Thyroid gland (tissue), 4 donors: ENCODE measurements around the gene CCAR1. TPM values are rescaled to one million over a fixed set of nuclear protein-coding genes. Genes with fewer than 3 reads are reported as not detected.

Source experiments
- DNase-seq, 2 donors: peaks; one replicate each; pipeline ENCODE4 v3.0.0-alpha.2; 2019
- H3K27ac ChIP-seq, 3 donors: fragments of 200-600 bp; sonication (generic); 1 replicate in 2 of 3; 2 replicates in 1 of 3; pipeline ENCODE4 v1.5.1; 2016 to 2019; ENCODE audit warnings: mild to moderate bottlenecking in 1 of 3, moderate library complexity in 1 of 3
- H3K27me3 ChIP-seq: fragments of 200-600 bp; sonication (generic); one replicate; pipeline ENCODE4 v1.5.1; 2019
- H3K36me3 ChIP-seq, 2 donors: fragments of 200-600 bp; sonication (generic); one replicate each; pipeline ENCODE4 v1.5.1; 2016 to 2019
- H3K4me1 ChIP-seq, 2 donors: fragments of 200-600 bp; sonication (generic); one replicate each; pipeline ENCODE4 v1.5.1; 2017 to 2019
- H3K4me3 ChIP-seq, 3 donors: fragments of 200-600 bp; sonication (generic); replicated peaks in 1 of 3; 1 replicate in 2 of 3; 2 replicates in 1 of 3; pipeline ENCODE4 v1.5.1; 2016; ENCODE audit warnings: mild to moderate bottlenecking in 1 of 3
- H3K9me3 ChIP-seq: fragments of 200-600 bp; sonication (generic); one replicate; pipeline ENCODE4 v1.5.1; 2017
- POLR2A ChIP-seq, 2 donors: fragments of 450-650 bp; IDR thresholded peaks; one replicate each; pipeline ENCODE4 v1.6.1; 2017; ENCODE audit warnings: antibody characterized with exemption in 2 of 2, mild to moderate bottlenecking in 2 of 2, moderate library complexity in 1 of 2
- WGBS, 2 donors: methylation state at CpG; one replicate each; pipeline ENCODE4 v1.1.5; 2017; 5-methylcytosine and 5-hydroxymethylcytosine counted together
- intact Hi-C: fragments of 100-400 bp; cut with DNase I; formaldehyde crosslinking; loops from one replicate; pipeline ENCODE4 v1.15.1; 2023
- total RNA-seq, 4 donors: library from RNA; depleted of rRNA; stranded (reverse); fragments of >200 nt; gene quantifications; one replicate each; pipeline ENCODE4 v1.2.3, GENCODE V29; 2016
- TF ChIP-seq, protein P1 (sequence below), 6 experiments: fragments of 200-600 bp in 3 of 6; fragments of 450-650 bp in 3 of 6; sonication (generic) in 3 of 6; IDR thresholded peaks; one replicate each; pipeline ENCODE4 v1.5.1; 2016 to 2019; ENCODE audit warnings: antibody characterized with exemption in 6 of 6, mild to moderate bottlenecking in 2 of 6, inconsistent platforms in 1 of 6, moderate library complexity in 1 of 6

CCAR1 gene
- total RNA-seq, 4 donors from 2014 or later: 65.6 to 95.3 (median 74.2) TPM

DNA sequence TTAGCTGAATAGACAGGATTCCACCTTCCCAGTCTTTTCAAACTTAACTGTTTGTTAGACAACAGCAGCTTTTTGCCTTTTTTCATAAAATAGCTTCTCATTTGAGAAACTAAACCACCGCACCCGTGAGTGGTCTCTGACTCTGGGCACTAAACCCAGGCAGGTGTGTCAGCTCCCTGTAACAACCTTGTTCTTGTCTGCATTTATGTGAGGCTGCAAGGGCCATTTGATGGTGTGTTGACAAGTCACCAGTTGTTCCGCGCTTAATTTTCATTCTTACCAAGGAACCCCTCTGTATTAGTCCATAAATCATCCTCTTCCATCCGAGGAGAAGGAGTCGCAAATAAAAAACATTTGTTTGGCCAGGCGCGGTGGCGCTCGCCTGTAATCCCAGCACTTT lies 107.8 kb downstream of the CCAR1 start:
- no peak for TF ChIP-seq POLR2A (IDR thresholded peaks at IDR 0.05)
- TF ChIP-seq, protein P1, sequence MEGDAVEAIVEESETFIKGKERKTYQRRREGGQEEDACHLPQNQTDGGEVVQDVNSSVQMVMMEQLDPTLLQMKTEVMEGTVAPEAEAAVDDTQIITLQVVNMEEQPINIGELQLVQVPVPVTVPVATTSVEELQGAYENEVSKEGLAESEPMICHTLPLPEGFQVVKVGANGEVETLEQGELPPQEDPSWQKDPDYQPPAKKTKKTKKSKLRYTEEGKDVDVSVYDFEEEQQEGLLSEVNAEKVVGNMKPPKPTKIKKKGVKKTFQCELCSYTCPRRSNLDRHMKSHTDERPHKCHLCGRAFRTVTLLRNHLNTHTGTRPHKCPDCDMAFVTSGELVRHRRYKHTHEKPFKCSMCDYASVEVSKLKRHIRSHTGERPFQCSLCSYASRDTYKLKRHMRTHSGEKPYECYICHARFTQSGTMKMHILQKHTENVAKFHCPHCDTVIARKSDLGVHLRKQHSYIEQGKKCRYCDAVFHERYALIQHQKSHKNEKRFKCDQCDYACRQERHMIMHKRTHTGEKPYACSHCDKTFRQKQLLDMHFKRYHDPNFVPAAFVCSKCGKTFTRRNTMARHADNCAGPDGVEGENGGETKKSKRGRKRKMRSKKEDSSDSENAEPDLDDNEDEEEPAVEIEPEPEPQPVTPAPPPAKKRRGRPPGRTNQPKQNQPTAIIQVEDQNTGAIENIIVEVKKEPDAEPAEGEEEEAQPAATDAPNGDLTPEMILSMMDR (IDR thresholded peaks at IDR 0.05): no peak
- DNase-seq: no peak
- Histone ChIP-seq H3K9me3 (no peaks in the 10 kb centered on the region), H3K27me3 (no peaks in the 10 kb centered on the region), H3K4me3 (no peak overlapping the region), H3K27ac (no peak overlapping the region), H3K4me1 (peaks cover 4 to 5% of the 10 kb centered on the region in 2 donors), H3K36me3 (no peaks in the 10 kb centered on the region)
- 91 to 94% methylated on average over 10 of the region's 10 CpGs for WGBS, 2 donors
- intact Hi-C loops: loop anchor here (5.0 kb wide), 1 partner anchor 68 kb away; no protein-coding TSS in a partner anchor

DNA sequence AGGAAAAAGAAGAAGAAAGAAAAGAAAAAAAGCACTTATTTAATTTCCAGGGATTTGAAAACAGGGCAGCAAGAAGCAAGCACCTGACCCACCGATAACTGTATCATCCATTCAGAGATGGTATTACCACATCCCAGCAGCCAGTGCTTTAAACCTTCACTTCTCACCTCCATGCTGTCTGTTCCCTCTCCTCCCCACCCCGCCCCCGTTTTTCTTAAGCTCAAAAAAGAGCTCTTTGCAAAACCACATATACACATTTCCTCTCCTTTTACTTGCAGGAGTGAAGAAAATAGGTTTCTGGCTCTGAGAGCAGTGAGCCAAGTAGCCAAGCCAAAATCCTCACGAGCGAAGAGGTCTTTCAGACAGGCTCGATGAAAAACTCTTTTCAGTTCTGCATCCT lies 108.5 kb downstream of the CCAR1 start:
- intact Hi-C loops: loop anchor here (5.0 kb wide), 1 partner anchor 68 kb away; no protein-coding TSS in a partner anchor
- TF ChIP-seq, protein P1 (IDR thresholded peaks at IDR 0.05): no peak
- no peak for TF ChIP-seq POLR2A (IDR thresholded peaks at IDR 0.05)
- H3K27me3 ChIP-seq: no peaks in the 10 kb centered on the region
- peaks cover 4 to 5% of the 10 kb centered on the region in 2 donors for H3K4me1 ChIP-seq
- DNase-seq: no peak
- 66 to 73% methylated on average over 6 of the region's 6 CpGs for WGBS, 2 donors
- H3K27ac ChIP-seq: no peak overlapping the region
- no peaks in the 10 kb centered on the region for H3K9me3 ChIP-seq
- no peak overlapping the region for H3K4me3 ChIP-seq
- no peaks in the 10 kb centered on the region for H3K36me3 ChIP-seq

- Histone ChIP-seq H3K4me3 (no peak overlapping the region), H3K9me3 (no peaks in the 10 kb centered on the region), H3K36me3 (no peaks in the 10 kb centered on the region), H3K4me1 (peaks cover 4 to 5% of the 10 kb centered on the region in 2 donors), H3K27me3 (no peaks in the 10 kb centered on the region), H3K27ac (no peak overlapping the region)
- DNase-seq: no peak
- WGBS, 2 donors: 93 to 95% methylated on average over 6 of the region's 6 CpGs
- intact Hi-C loops: loop anchor here (5.0 kb wide), 1 partner anchor 67 kb away; no protein-coding TSS in a partner anchor
- no peak for TF ChIP-seq POLR2A (IDR thresholded peaks at IDR 0.05)
- TF ChIP-seq, protein P1 (IDR thresholded peaks at IDR 0.05): no peak
Measured at GRCh38 chr10:68829952-68830351, 108.9 kb downstream of the CCAR1 start.

DNA sequence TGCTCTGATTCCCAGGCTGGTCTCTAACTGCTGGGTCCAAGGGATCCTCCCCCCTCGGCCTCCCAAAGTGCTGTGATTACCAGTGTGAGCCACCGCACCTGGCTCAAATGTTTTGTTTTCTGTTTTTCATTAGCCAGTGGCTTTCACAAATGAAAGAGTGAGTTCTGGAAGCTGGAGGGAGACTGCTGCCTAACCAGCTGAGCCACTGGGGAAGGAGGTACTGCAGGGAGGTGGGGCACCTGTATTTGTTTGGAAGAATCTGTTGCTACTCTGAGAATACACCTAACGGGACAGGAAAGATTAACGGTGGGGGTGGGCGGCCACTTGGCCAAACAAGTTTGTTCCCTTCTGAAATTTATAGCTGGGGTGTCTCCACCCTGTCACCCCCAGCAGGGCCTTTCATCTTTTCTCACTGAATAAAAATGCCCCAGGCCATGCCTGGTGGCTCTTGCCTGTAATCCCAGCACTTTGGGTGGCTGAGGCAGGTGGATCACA lies 111.0 kb downstream of the CCAR1 start:
- WGBS, 2 donors: 85 to 90% methylated on average over 5 of the region's 5 CpGs
- no peaks in the 10 kb centered on the region for H3K36me3 ChIP-seq
- TF ChIP-seq, protein P1 (IDR thresholded peaks at IDR 0.05): no peak
- TF ChIP-seq POLR2A (IDR thresholded peaks at IDR 0.05): no peak
- no peak for DNase-seq
- H3K9me3 ChIP-seq: no peaks in the 10 kb centered on the region
- no peak overlapping the region for H3K27ac ChIP-seq
- H3K4me3 ChIP-seq: no peak overlapping the region
- peaks cover 0 to under 1% of the 10 kb centered on the region in 2 donors for H3K4me1 ChIP-seq
- intact Hi-C loops: no loop called here
- H3K27me3 ChIP-seq: no peaks in the 10 kb centered on the region

- no peak overlapping the region for H3K4me3 ChIP-seq
- no peaks in the 10 kb centered on the region for H3K9me3 ChIP-seq
- TF ChIP-seq, protein P1 (IDR thresholded peaks at IDR 0.05): no peak
- no peak for TF ChIP-seq POLR2A (IDR thresholded peaks at IDR 0.05)
- no peak for DNase-seq
- no peak overlapping the region for H3K27ac ChIP-seq
- no peaks in the 10 kb centered on the region for H3K36me3 ChIP-seq
- intact Hi-C loops: no loop called here
- no peaks in the 10 kb centered on the region for H3K4me1 ChIP-seq
- H3K27me3 ChIP-seq: no peaks in the 10 kb centered on the region
- 91 to 95% methylated on average over 4 of the region's 4 CpGs for WGBS, 2 donors
Measured at GRCh38 chr10:68832601-68833000, 111.6 kb downstream of the CCAR1 start.
